GM19193 (cell line): Measurements from ENCODE around the gene AOC1.

Experiments
- POLR2A ChIP-seq: IDR thresholded peaks from 4 replicates; pipeline ENCODE4 v1.6.1; 2011; ENCODE audit not compliant: insufficient read depth, insufficient read length; ENCODE audit errors: extremely low read depth

AOC1 gene

DNA sequence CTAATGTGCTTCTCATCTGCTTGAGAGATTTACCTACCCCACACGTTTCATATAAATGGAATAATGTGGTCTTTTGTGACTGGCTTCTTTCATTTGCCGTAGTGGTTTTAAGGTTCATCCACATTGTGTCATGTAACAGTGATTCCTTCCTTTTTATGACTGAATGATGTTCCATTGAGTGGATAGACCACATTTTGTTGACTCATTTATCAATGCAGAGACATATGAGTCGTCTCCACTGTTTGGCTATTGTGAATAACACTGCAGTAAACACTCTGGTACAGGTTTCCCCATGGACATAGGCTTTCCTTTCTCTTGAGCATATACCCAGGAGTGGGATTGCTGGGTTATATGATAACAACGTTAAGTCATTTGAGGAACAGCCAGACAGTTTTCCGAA, 2.0 kb upstream of the AOC1 start:
- TF ChIP-seq POLR2A: no peak

DNA sequence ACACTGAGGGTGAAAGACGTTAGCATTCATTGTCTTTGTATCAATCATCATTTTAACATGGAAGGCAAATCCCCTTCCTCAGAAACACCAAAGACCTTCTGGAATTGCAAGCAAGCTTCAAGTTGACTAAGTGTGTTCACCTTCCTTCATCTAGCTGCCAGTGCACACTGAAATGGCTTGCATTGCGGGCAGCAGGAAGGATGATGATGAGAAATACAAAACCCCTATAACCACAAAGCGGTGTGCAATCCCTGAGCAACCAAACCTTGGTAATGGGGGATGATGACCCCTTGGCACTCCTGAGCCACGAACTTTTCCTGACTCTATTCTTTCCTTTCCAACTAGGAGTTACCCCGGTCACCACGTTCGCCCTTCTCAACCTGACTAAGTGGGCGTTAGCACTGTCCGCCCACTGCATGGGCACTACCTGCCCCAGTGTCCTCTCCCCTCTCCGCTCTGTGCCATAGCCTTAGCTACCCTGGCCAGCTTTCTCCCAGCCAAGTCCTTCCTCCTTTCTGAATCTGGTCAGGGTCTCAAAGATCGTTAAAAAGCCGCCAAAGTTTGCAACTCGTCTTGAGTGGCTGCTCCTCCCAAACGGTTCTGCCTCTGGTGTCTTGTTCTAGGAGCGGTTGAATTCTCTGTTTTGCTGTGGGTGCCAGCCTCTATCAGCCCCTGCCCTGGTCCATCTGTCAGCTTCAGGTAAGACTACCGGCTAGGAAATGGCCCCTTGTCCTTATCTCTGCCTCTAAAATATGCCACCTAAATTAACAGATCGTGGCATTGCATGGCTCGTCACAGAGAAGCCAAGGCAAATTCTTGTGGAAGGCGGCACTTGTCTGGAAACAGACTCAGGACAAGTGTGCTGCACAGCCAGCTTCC, 586 bp upstream of the AOC1 start:
- no peak for TF ChIP-seq POLR2A

DNA sequence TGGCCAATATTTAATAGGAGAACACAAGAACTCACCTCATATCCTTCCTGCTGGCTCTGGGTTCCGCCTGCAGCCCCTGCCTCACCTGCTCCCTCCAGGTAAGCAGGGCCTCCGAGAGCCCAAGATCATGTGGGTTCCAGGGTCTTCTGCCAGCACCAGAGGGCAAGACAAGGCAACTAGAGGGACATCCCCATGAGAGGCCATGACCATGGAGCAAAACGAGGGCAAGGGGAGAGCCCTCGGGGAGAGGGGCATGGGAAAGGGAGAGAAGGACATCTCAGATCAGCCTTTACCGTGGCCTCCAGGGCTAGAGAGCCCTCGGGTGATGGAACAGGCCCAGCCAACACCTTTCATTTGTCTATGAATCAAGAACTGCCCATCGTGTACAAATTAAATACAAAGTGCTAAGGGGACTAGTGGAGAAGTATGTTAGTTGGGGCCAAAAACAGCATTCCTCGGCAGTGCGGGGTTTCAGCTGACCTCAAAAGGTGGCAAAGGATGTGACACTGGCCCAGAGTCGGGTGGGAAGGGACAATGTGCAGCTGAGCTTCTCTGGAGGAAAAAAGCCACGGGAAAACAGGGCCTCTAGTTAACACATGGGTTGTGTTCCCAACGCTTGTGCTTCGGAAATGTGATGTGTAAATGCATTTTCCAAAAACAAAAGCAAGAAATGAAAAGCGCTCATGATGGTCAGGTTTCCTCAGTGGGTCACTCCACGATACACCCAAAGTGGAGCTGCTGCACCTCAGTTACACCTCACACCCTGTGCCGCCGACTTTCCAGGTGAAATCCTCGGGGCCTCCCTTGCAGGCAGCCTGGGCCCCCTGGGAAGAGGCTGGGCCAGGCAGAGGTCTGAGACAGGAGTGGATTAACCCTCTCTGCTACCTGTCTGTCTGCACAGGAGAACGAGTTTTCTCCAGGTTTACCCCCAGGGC, 2.0 kb downstream of the AOC1 start:
- TF ChIP-seq POLR2A: no peak

DNA sequence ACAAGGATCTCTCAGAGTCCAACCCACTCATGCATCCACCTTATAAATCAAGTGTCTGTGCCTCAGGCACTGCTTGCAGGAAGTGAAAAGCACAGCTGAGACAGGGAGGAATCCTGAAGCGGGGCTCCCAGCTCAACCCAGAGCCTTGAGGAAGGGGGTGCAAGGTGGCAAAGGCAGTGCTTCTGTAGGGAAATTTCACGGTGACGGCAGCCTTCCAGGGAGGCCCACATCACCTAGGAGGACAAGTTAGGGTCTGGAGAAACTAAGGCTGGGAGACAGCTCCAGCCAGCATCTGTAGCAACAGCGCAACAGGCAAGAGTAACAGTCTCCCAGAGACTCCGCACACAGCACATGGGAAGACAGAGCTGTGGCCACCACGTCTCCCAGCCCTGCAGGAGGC, 2.7 kb downstream of the AOC1 start:
- no peak for TF ChIP-seq POLR2A

DNA sequence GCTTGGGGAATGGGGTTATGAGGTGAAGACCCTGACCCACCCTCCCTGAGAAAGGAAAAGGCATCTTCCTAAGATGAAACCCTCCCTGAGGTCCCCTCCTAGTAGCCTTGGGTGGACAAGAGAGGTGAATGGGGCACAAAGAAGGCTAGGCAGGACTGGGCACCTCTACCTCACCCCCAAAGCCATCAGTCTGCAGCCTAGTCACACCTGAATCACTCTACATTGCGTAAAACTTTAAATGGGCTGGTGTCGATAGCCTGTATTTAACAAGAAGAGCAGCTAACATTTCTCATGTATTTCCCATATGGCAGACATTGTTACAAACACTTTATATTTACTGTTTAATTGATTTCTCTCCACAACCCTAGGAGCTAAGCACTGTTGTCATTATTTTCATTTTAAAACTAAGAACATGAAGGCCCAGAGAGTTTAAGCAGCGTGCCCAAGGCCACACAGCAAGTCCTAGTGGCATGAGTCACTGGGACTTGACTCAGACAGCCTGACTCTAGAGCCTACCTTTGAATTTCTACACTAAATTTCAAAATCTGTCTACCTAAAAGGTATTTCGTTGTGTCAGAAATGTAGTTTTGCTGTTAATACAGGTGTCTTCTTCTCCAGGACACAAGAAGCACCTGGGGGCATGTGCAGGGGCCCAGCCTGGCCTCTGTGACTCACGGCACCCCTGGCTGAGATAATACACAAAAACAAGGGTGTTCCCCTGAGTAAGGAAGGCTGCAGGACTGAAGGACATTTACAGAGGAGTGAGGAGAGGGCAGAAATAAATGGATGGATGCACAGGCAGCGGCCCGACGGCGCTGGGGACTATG, 3.4 kb downstream of the AOC1 start:
- TF ChIP-seq POLR2A: no peak

DNA sequence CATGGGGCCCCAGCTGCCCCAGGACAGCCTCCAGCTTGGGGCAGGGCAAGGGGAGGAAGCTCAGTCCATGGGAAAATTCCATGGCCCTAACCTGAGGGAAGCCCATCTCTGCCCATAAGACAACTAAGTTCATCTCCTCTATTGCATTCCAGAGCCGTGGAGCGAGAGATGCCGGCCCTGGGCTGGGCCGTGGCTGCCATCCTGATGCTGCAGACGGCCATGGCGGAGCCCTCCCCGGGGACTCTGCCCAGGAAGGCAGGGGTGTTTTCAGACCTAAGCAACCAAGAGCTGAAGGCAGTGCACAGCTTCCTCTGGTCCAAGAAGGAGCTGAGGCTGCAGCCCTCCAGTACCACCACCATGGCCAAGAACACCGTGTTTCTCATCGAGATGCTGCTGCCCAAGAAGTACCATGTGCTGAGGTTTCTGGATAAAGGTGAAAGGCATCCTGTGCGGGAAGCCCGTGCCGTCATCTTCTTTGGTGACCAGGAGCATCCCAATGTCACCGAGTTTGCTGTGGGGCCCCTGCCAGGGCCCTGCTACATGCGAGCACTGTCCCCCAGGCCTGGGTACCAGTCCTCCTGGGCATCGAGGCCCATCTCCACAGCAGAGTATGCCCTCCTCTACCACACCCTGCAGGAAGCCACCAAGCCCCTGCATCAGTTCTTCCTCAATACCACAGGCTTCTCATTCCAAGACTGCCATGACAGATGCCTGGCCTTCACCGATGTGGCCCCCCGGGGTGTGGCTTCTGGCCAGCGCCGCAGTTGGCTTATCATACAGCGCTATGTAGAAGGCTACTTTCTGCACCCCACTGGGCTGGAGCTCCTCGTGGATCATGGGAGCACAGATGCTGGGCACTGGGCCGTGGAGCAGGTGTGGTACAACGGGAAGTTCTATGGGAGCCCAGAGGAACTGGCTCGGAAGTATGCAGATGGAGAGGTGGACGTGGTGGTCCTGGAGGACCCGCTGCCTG, 4.3 kb downstream of the AOC1 start:
- TF ChIP-seq POLR2A: no peak

DNA sequence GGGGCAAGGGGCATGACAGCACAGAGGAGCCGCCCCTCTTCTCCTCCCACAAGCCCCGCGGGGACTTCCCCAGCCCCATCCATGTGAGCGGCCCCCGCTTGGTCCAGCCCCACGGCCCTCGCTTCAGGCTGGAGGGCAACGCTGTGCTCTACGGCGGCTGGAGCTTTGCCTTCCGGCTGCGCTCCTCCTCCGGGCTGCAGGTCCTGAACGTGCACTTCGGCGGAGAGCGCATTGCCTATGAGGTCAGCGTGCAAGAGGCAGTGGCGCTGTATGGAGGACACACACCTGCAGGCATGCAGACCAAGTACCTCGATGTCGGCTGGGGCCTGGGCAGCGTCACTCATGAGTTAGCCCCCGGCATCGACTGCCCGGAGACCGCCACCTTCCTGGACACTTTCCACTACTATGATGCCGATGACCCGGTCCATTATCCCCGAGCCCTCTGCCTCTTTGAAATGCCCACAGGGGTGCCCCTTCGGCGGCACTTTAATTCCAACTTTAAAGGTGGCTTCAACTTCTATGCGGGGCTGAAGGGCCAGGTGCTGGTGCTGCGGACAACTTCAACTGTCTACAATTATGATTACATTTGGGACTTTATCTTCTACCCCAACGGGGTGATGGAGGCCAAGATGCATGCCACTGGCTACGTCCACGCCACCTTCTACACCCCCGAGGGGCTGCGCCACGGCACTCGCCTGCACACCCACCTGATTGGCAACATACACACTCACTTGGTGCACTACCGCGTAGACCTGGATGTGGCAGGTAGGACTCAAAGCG, 5.1 kb downstream of the AOC1 start:
- no peak for TF ChIP-seq POLR2A

DNA sequence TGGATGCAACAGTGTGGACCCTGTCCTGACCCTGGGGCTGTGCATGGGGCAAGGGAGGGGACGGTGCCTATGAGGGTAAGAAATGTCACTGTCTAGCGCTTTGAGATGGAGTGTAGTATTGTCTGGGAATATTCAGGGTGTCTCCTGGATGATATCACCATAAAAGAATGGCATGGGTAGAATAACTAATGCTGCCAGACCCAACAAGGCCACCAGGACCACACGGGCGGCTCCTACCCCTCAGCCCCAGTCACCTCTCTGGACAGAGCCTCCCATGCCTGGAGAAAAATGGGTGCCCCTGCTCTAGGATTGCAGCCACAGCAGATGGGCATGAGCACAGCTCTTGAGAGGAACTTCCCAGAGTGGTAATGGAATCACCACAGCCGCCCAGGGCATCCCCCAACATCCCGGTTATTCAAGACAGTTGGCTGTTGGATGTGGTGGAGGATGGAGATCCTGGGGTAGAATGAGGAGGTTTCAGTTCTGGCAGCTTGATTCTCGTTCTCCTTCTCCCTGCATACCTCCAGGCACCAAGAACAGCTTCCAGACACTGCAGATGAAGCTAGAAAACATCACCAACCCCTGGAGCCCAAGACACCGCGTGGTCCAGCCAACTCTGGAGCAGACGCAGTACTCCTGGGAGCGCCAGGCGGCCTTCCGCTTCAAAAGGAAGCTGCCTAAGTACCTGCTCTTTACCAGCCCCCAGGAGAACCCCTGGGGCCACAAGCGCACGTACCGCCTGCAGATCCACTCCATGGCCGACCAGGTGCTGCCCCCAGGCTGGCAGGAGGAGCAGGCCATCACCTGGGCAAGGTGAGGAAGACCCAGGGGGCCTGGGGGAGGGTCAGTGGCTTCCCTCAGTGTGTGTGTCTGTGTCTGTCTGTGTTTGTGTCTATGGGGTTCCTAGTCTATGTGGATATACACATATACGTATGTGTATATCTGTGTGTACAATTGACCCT, 6.2 kb downstream of the AOC1 start:
- TF ChIP-seq POLR2A: no peak

DNA sequence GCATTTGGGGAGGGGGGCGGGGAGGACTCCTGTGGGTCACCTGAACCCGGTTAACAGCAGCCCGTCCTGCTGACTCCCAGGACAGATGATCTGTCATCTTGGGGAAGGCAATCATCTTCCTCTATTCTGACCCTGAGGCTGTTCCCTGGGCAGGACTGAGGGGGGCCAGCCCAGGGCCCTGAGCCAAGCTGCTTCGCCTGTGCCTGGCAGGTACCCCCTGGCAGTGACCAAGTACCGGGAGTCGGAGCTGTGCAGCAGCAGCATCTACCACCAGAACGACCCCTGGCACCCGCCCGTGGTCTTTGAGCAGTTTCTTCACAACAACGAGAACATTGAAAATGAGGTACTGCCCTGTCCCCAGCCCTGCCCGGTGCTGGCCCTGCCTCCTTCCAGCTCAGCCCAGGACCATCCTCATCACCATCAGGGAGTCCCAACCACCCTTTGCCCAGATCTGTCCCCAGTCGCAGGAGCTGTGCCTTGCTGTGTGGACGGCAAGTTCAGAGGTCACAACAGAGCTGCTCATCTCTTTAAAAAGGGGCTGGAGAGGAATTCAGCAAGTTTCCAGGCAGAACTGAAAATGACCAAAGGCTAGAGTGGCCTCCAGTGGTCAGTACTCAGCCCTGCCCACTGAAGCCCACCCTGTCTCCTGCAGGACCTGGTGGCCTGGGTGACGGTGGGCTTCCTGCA, 8.1 kb downstream of the AOC1 start:
- TF ChIP-seq POLR2A: no peak

DNA sequence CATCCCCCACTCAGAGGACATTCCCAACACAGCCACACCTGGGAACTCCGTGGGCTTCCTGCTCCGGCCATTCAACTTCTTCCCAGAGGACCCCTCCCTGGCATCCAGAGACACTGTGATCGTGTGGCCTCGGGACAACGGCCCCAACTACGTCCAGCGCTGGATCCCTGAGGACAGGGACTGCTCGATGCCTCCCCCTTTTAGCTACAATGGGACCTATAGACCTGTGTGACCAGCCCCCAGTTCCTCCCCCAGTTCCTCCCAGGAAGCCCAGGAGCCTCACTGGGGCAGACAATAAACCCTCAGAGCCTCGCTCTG, 8.6 kb downstream of the AOC1 start:
- no peak for TF ChIP-seq POLR2A

DNA sequence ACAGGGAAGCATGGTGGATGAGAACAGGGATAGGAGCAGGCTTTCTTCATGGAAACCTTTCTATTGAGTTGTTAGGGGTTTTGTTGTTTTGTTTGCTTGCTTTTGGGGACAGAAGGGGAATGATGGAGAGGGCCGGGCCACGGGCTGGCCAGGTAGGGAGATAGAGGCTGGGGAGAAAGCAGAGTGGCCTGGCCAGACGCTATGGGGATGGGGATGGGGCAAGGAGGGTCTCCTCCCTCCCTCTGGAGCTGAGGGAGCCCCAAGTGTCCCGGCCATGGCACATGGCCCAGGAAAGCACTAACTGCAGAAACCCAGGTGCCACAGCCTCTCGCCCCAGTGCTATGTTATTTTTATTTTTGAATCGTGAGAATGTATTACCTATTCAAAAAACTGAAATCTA, 10.0 kb downstream of the AOC1 start:
- TF ChIP-seq POLR2A: no peak
